PC-3 (cell line): ENCODE data around the gene RPS3. TPM values are rescaled to one million over a fixed set of nuclear protein-coding genes. Genes with fewer than 3 reads are reported as not detected.
A peak's percentile ranks its signal among the peaks of the same experiment; 100 is the strongest.
"Not testable (repeated sequence)": the region's sequence is repeated elsewhere in the genome, so short reads cannot be mapped to it uniquely, and the experiment has no call there.

Source experiments
- ATAC-seq: fragments of 200-7000 bp; cut with Tn5 transposase; 2 replicates; pipeline ENCODE4 v1.9.1; 2020; ENCODE audit warnings: mild to moderate bottlenecking, moderate library complexity
- BruUV-seq: library from RNA; stranded (reverse); fragments of 400-500 nt; replicated peaks from 2 replicates; lab custom pipeline; 2021; lab: Mats Ljungman, UMichigan
- CTCF ChIA-PET: fragments of 300-600 bp; sonication (Branson Sonifier 250); formaldehyde crosslinking; loops from one replicate; lab custom pipeline; 2022; ENCODE audit warnings: antibody characterized with exemption; lab: Charles Lee
- POLR2A ChIA-PET: fragments of 300-600 bp; sonication (Branson Sonifier 250); formaldehyde crosslinking; loops from one replicate; lab custom pipeline; 2022; ENCODE audit warnings: antibody characterized with exemption; ENCODE audit not compliant: unreplicated experiment; lab: Charles Lee
- DNase-seq: peaks from one replicate; pipeline ENCODE4 v3.0.0-alpha.2; 2015
- H2AFZ ChIP-seq: fragments of 300-600 bp; sonication (generic); 2 replicates; pipeline ENCODE4 v1.6.0; 2016; ENCODE audit warnings: antibody characterized with exemption, low read length
- H3F3A ChIP-seq: fragments of 300-600 bp; sonication (generic); one replicate; pipeline ENCODE4 v1.6.0; 2017; ENCODE audit warnings: antibody characterized with exemption, low read length, control low read depth, mild to moderate bottlenecking; ENCODE audit not compliant: unreplicated experiment
- H3K27ac ChIP-seq: fragments of 300-600 bp; sonication (generic); 2 replicates; pipeline ENCODE4 v1.5.1; 2016; ENCODE audit warnings: mild to moderate bottlenecking, low read length
- H3K27me3 ChIP-seq: fragments of 300-600 bp; sonication (generic); 2 replicates; pipeline ENCODE4 v1.6.1; 2016; ENCODE audit warnings: low read length, mixed read lengths
- H3K36me3 ChIP-seq: fragments of 300-600 bp; sonication (generic); 2 replicates; pipeline ENCODE4 v1.6.1; 2016; ENCODE audit warnings: low read depth, mixed run types, low read length, mixed read lengths
- H3K4me1 ChIP-seq: fragments of 300-600 bp; sonication (generic); 2 replicates; pipeline ENCODE4 v1.5.1; 2016; ENCODE audit warnings: low read length; ENCODE audit not compliant: insufficient read depth
- H3K4me2 ChIP-seq: fragments of 300-600 bp; sonication (generic); 2 replicates; pipeline ENCODE4 v1.6.0; 2016; ENCODE audit warnings: low read length
- H3K4me3 ChIP-seq: fragments of 300-600 bp; sonication (generic); 2 replicates; pipeline ENCODE4 v1.5.1; 2016; ENCODE audit warnings: mild to moderate bottlenecking, low read length, mixed read lengths
- H3K79me2 ChIP-seq: fragments of 300-600 bp; sonication (generic); 2 replicates; pipeline ENCODE4 v1.6.1; 2017; ENCODE audit warnings: low read length, mixed read lengths
- H3K9ac ChIP-seq: fragments of 300-600 bp; sonication (generic); 2 replicates; pipeline ENCODE4 v1.6.0; 2016; ENCODE audit warnings: mild to moderate bottlenecking, low read length
- H3K9me2 ChIP-seq: fragments of 300-600 bp; sonication (generic); replicated peaks from 2 replicates; pipeline ENCODE4 v1.6.1; 2016; ENCODE audit warnings: mixed run types, low read length, mixed read lengths
- H3K9me3 ChIP-seq: fragments of 300-600 bp; sonication (generic); 2 replicates; pipeline ENCODE4 v1.6.1; 2016; ENCODE audit warnings: low read length, mixed read lengths
- H4K20me1 ChIP-seq: fragments of 300-600 bp; sonication (generic); 2 replicates; pipeline ENCODE4 v1.6.1; 2016; ENCODE audit warnings: low read length, mixed read lengths
- EZH2 ChIP-seq: fragments of 300-600 bp; sonication (generic); IDR thresholded peaks from one replicate; pipeline ENCODE4 v1.6.1; 2017; ENCODE audit warnings: antibody characterized with exemption, mild to moderate bottlenecking, low read length; ENCODE audit not compliant: unreplicated experiment
- EZH2phosphoT487 ChIP-seq: fragments of 300-600 bp; sonication (generic); IDR thresholded peaks from 2 replicates; pipeline ENCODE4 v1.6.1; 2018; ENCODE audit warnings: mild to moderate bottlenecking, antibody characterized with exemption, low read length, borderline replicate concordance
- intact Hi-C: fragments of 100-400 bp; cut with micrococcal nuclease; formaldehyde crosslinking; loops from 2 replicates; pipeline ENCODE4 v1.9.0; 2023
- total RNA-seq: library from RNA; depleted of rRNA; stranded (reverse); fragments of >200 nt; gene quantifications from 2 replicates; pipeline ENCODE4 v1.2.3, GENCODE V29; 2014
- TF ChIP-seq, protein P1 (sequence below): fragments of 300-600 bp; sonication (generic); conservative IDR thresholded peaks from 2 replicates; pipeline ENCODE4 v1.5.1; 2017; ENCODE audit warnings: antibody characterized with exemption, low read depth, mild to moderate bottlenecking, low read length

RPS3 gene
- total RNA-seq, 1 experiment from 2014 or later = 2,018 TPM

GRCh38 chr11:75365711-75366181 lies 33.6 kb upstream of the RPS3 start:
- intact Hi-C loops = no loop called here
- TF ChIP-seq EZH2 (no peak), EZH2phosphoT487 (no peak)
- TF ChIP-seq, protein P1, sequence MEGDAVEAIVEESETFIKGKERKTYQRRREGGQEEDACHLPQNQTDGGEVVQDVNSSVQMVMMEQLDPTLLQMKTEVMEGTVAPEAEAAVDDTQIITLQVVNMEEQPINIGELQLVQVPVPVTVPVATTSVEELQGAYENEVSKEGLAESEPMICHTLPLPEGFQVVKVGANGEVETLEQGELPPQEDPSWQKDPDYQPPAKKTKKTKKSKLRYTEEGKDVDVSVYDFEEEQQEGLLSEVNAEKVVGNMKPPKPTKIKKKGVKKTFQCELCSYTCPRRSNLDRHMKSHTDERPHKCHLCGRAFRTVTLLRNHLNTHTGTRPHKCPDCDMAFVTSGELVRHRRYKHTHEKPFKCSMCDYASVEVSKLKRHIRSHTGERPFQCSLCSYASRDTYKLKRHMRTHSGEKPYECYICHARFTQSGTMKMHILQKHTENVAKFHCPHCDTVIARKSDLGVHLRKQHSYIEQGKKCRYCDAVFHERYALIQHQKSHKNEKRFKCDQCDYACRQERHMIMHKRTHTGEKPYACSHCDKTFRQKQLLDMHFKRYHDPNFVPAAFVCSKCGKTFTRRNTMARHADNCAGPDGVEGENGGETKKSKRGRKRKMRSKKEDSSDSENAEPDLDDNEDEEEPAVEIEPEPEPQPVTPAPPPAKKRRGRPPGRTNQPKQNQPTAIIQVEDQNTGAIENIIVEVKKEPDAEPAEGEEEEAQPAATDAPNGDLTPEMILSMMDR = no peak

GRCh38 chr11:75366826-75367225 lies 32.5 kb upstream of the RPS3 start:
- H3K9me2 ChIP-seq, H3K9me3 ChIP-seq, H3K9ac ChIP-seq, POLR2A ChIA-PET, BruUV-seq, H3K79me2 ChIP-seq, H3K27me3 ChIP-seq, CTCF ChIA-PET, H3K27ac ChIP-seq, H2AFZ ChIP-seq, H3K36me3 ChIP-seq, H3F3A ChIP-seq, ATAC-seq, intact Hi-C loops, DNase-seq, H3K4me2 ChIP-seq, H4K20me1 ChIP-seq, H3K4me3 ChIP-seq: not testable (repeated sequence)
- peaks cover 22% of the 10 kb centered on the region for H3K4me1 ChIP-seq

More at GRCh38 chr11:75365711-75366181, 33.6 kb upstream of the RPS3 start:
- no peaks in the 10 kb centered on the region for H3K9me3 ChIP-seq
- H3K4me2 ChIP-seq = no peak overlapping the region; the same call in 1 of the 2 replicates
- H3K36me3 ChIP-seq = no peaks in the 10 kb centered on the region
- no TSS peak for BruUV-seq
- DNase-seq = peak; percentile 58
- peaks cover 17% of the 10 kb centered on the region for H3K4me1 ChIP-seq
- H3K4me3 ChIP-seq = no peak overlapping the region
- ATAC-seq = peak; percentile 82
- H3K79me2 ChIP-seq = no peaks in the 10 kb centered on the region
- no peaks in the 10 kb centered on the region for H3K27me3 ChIP-seq
- no peaks in the 10 kb centered on the region for H4K20me1 ChIP-seq
- no peak overlapping the region for H2AFZ ChIP-seq
- no peaks in the 10 kb centered on the region for H3F3A ChIP-seq
- H3K9me2 ChIP-seq = no peaks in the 10 kb centered on the region
- ChIA-PET CTCF (interaction anchor here (0.5 to 0.7 kb wide), 6 partner anchors 13 to 166 kb away, joined by 3 to 12 read pairs (median 7); no protein-coding TSS in a partner anchor), POLR2A (no interaction called here)
- H3K9ac ChIP-seq = no peak overlapping the region
- H3K27ac ChIP-seq = peak overlapping the region; percentile 30

- ATAC-seq (no peak), DNase-seq (peak; percentile 27)
- Histone ChIP-seq H3K9ac (no peak overlapping the region), H3K27me3 (no peaks in the 10 kb centered on the region), H3F3A (no peaks in the 10 kb centered on the region), H4K20me1 (no peaks in the 10 kb centered on the region), H3K36me3 (no peaks in the 10 kb centered on the region), H3K4me2 (no peak overlapping the region), H3K9me2 (no peaks in the 10 kb centered on the region), H3K4me1 (peaks cover 35% of the 10 kb centered on the region), H3K79me2 (no peaks in the 10 kb centered on the region), H2AFZ (0 out of 2 replicates have a peak overlapping the region, but pooled peaks have one; percentile 21), H3K4me3 (no peak overlapping the region), H3K9me3 (no peaks in the 10 kb centered on the region), H3K27ac (no peak overlapping the region)
- ChIA-PET POLR2A (interaction anchor here (0.7 kb wide), 1 partner anchor 202 kb away, joined by 4 read pairs; no protein-coding TSS in a partner anchor), CTCF (interaction anchor here (0.6 kb wide), 1 partner anchor 10 kb away, joined by 6 read pairs; no protein-coding TSS in a partner anchor)
- intact Hi-C loops = no loop called here
- TF ChIP-seq, protein P1 = no peak
- TF ChIP-seq EZH2phosphoT487 (no peak), EZH2 (no peak)
- no TSS peak for BruUV-seq
Measured at GRCh38 chr11:75369560-75370255, 29.6 kb upstream of the RPS3 start.
